Measurements from ENCODE around the gene MRTFA.

DNA sequence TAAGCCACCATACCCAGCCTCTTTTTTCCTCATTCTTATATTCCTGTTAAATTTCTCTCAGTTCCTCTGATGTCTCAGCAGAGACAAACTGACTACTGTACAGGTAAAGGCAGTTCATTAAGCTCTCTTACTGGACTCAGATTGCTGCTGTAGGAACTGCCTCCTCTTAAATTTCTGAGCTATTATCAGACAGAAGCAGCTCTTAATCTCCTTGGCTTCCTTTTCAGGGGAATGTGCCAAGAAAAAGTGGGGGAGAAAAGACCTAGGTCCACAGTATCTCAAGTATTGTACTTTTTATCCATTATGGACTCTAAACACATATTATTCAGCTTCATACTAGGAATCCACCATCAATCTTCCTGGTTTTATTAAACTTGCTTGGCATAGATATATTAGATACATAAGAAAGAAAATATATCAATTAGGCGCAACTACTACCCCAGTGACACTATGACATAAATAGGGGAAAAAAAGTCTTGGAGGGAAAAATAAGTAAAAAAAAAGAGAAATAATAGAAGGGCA lies 26.1 kb downstream of the MRTFA start:
- TF ChIP-seq, protein P1, sequence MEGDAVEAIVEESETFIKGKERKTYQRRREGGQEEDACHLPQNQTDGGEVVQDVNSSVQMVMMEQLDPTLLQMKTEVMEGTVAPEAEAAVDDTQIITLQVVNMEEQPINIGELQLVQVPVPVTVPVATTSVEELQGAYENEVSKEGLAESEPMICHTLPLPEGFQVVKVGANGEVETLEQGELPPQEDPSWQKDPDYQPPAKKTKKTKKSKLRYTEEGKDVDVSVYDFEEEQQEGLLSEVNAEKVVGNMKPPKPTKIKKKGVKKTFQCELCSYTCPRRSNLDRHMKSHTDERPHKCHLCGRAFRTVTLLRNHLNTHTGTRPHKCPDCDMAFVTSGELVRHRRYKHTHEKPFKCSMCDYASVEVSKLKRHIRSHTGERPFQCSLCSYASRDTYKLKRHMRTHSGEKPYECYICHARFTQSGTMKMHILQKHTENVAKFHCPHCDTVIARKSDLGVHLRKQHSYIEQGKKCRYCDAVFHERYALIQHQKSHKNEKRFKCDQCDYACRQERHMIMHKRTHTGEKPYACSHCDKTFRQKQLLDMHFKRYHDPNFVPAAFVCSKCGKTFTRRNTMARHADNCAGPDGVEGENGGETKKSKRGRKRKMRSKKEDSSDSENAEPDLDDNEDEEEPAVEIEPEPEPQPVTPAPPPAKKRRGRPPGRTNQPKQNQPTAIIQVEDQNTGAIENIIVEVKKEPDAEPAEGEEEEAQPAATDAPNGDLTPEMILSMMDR (IDR thresholded peaks at IDR 0.05) = no peak
- no peak for TF ChIP-seq POLR2AphosphoS5 (IDR thresholded peaks at IDR 0.05)
